OCI-LY7 (cell line): Measurements from ENCODE around the gene KAT6B.

Experiments
- EZH2phosphoT487 ChIP-seq: fragments of 200-600 bp; sonication (generic); IDR thresholded peaks from 2 replicates; pipeline ENCODE4 v1.6.1; 2018; ENCODE audit warnings: low read depth, borderline replicate concordance, mild to moderate bottlenecking, mixed run types, antibody characterized with exemption, low read length, moderate library complexity, mixed read lengths
- TF ChIP-seq, protein P1 (sequence below): fragments of 200-600 bp; sonication (generic); conservative IDR thresholded peaks from 2 replicates; pipeline ENCODE4 v1.5.1; 2014; ENCODE audit warnings: mild to moderate bottlenecking, antibody characterized with exemption, low read length, moderate library complexity, mixed read lengths

DNA sequence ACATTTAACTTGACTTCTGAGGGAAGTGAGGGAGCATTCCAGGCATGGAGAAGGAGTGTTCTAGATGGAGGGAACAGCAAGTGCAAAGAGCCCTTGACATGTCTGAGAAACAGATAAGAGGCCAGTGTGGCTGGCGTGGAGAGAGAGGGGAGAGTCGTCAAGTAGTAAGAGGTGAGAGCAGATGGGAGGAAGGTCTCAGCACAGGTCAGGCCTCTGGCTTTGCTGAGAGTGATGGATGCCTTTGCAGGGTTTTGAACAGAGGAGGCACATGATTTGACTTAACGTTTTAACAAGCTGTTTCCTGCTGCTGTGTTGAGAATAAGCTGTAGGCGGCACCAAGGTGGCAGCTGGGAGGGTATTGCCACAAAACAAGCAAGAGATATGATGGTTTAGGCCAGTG, 97.2 kb downstream of the KAT6B start:
- TF ChIP-seq, protein P1, sequence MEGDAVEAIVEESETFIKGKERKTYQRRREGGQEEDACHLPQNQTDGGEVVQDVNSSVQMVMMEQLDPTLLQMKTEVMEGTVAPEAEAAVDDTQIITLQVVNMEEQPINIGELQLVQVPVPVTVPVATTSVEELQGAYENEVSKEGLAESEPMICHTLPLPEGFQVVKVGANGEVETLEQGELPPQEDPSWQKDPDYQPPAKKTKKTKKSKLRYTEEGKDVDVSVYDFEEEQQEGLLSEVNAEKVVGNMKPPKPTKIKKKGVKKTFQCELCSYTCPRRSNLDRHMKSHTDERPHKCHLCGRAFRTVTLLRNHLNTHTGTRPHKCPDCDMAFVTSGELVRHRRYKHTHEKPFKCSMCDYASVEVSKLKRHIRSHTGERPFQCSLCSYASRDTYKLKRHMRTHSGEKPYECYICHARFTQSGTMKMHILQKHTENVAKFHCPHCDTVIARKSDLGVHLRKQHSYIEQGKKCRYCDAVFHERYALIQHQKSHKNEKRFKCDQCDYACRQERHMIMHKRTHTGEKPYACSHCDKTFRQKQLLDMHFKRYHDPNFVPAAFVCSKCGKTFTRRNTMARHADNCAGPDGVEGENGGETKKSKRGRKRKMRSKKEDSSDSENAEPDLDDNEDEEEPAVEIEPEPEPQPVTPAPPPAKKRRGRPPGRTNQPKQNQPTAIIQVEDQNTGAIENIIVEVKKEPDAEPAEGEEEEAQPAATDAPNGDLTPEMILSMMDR, result no peak
- no peak for TF ChIP-seq EZH2phosphoT487
